ENCODE measurements around the gene SAMD4B.

SAMD4B gene

DNA sequence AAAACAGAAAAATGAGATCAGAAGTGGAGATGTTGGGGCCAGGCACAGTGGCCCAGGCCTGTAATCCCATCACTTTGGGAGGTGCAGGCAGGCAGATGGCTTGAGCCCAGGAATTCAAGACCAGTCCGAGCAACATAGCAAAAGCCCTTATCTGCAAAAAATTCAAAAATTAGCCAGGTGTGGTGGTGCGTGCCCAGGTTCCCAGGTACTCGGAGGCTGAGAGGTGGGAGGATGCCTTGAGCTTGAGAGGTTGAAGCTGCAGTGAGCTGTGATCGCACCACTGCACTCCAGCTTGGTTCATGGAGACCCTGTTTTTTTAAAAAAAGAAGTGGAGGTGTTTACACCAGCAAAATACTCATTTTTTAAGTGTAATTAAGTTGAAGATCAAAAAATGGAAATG lies 57.8 kb downstream of the SAMD4B start:
- no peak for DNase-seq (ENCODE audit: low read depth)
- no peak overlapping the region for H3K4me3 ChIP-seq (ENCODE audit: low read depth, low read length)
- TF ChIP-seq, protein P1, sequence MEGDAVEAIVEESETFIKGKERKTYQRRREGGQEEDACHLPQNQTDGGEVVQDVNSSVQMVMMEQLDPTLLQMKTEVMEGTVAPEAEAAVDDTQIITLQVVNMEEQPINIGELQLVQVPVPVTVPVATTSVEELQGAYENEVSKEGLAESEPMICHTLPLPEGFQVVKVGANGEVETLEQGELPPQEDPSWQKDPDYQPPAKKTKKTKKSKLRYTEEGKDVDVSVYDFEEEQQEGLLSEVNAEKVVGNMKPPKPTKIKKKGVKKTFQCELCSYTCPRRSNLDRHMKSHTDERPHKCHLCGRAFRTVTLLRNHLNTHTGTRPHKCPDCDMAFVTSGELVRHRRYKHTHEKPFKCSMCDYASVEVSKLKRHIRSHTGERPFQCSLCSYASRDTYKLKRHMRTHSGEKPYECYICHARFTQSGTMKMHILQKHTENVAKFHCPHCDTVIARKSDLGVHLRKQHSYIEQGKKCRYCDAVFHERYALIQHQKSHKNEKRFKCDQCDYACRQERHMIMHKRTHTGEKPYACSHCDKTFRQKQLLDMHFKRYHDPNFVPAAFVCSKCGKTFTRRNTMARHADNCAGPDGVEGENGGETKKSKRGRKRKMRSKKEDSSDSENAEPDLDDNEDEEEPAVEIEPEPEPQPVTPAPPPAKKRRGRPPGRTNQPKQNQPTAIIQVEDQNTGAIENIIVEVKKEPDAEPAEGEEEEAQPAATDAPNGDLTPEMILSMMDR (IDR thresholded peaks at IDR 0.05; ENCODE audit: low read depth, low read length, missing control alignments): no peak
- in situ Hi-C loops (cut with HindIII; ENCODE audit: low sequenced_read_pairs): no loop called here

DNA sequence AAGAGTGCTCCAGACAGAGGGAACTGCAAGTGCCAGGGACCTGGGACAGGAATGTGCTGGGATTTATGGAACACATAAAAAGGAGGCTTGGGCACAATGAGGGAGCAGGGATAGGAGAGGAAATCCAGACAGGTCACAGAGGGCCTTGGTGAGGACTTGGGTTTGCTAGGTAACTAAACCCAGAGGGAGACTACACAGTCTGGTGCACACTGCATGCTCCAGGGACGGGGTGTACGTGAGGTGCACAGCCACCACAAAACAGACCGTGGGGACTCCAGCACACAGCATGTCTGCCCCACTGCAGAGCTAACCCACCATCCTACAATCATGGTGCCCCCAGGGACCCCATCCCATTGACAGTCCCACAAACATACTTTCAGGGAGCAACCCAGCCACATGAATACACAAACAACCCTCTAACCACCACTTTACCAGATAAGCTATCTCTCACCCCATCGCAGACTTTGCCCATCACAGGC lies 58.9 kb downstream of the SAMD4B start:
- no peak for DNase-seq (ENCODE audit: low read depth)
- in situ Hi-C loops (cut with HindIII; ENCODE audit: low sequenced_read_pairs): no loop called here
- TF ChIP-seq, protein P1 (IDR thresholded peaks at IDR 0.05; ENCODE audit: low read depth, low read length, missing control alignments): no peak
- no peak overlapping the region for H3K4me3 ChIP-seq (ENCODE audit: low read depth, low read length)

DNA sequence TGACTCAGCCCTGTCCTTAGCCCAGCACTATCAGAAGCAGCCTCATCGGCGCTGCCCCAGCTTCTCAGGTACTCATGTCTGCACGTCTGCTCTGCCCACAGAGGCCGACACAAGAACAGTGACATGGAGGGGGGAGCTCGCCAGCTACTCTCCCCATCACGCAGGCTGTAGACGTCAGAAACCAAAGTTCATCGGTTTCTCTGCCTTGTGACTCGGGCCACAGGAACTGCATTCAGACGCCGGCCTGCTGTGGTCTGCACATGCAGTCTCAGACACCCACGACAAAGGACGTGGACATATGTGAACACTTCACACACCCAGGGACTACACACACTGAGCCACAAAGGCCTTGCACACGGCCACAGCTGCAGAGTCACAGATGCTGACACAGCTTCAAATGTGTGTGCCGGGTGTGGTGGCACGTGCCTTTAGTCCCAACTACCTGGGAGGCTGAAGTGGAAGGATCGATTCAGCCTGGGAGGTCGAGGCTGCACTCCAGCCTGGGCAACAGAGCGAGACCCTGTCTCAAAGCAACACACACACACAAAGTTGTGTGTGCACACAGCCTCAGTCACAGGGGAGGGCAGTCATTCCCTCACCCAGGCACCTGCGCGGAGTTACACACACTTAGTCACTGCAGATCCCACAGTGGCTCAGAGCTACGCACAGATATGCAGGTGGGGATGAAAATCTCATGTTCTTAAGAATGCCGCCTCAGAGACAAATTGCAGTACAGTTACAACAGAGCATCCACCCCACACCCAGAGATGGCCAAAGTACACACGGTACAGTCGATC lies 59.5 kb downstream of the SAMD4B start:
- DNase-seq (ENCODE audit: low read depth): no peak
- in situ Hi-C loops (cut with HindIII; ENCODE audit: low sequenced_read_pairs): no loop called here
- TF ChIP-seq, protein P1 (IDR thresholded peaks at IDR 0.05; ENCODE audit: low read depth, low read length, missing control alignments): no peak
- no peak overlapping the region for H3K4me3 ChIP-seq (ENCODE audit: low read depth, low read length)

DNA sequence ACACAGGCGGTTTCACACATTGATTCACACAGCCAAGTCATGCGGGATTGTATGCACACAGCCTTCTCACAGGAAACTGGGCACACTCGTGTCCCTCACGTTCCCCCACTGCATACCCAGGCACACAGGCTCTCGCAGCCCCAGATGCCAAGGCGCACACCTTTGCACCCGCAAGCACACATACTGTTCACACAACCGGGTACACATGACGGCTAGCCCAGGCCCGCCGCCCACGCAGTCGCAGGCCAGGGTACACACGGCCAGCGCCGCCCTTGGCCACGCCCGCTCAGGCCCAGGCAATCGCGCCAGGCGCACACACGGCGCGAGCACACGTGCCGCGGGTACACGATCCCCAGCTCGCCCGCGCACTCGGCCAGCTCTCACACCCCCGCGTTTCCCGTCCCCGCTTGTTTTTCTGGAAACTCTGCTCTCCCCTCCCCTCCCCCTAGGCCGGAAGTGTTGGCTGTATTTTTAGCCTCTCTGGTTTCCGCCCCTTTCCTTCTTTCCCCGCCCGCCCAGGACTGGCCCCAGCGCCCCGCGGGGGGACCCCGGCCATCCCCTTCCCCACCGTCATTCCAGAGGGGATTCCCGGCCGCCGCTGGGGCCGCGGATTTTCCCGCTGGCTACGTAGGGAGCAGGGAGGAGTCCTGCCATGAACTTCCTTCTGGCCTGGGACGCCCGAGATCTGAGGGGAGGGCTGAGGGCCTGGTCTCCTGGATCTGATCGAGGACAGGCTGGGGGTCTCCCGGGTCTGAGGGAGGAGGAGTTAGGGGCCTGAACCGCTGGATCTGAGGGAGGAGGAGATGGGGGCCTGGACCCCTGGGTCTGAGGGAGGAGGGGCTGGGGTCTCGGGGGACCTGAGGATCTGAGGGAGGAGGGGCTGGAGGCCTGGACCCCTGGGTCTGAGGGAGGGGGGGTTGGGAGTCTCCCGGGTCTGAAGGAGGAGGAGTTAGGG lies 60.4 kb downstream of the SAMD4B start:
- in situ Hi-C loops (cut with HindIII; ENCODE audit: low sequenced_read_pairs): no loop called here
- peak overlapping the region; percentile 34 for H3K4me3 ChIP-seq (ENCODE audit: low read depth, low read length)
- TF ChIP-seq, protein P1 (IDR thresholded peaks at IDR 0.05; ENCODE audit: low read depth, low read length, missing control alignments): no peak
- DNase-seq (ENCODE audit: low read depth): peak; percentile 70

DNA sequence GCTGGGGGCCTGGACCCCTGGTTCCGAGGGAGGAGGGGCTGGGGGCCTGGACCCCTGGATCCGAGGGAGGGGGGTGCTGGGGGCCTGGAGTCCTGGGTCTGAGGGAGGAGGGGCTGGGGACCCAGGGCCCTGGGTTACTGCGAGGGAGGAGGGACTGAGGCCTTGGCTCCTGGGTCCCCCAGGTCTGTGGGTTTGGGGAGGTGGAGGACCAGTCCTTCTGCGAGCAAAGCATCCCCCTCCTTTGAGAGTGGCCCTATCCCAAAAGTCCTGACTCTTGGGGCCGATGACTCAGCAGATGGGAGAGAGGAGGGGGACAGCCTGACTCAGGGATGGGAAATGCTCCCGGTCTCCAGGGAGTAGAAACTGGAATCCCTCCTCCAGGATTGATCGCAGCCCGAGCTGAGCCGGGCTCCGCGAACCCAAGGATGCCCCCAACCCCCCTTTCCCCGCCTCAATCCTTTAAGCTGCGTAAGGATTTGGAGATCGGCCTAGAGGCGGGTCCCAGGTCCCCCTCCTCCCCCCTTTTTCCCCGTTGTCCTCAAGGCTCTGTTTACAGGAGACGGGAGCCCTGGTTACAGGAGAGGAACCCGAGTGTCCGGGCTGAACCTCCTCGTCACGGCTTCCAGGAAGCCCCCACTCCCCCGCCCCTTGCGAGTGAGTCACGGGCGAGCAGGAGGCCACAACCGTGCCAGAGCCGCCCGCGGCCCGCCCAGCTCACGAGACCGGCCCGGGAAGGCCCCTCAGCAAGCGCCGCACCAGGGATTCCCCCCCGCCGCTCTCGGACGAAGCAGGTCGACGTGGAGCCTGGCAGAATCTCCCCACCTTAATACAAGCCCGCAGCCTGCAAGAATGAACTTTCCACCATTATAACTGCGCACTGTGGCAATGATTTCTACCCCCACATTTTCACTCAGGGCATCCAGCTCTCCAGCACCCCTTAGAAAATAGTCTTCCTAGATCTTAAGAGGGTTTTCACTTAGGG lies 61.4 kb downstream of the SAMD4B start:
- TF ChIP-seq, protein P1 (IDR thresholded peaks at IDR 0.05; ENCODE audit: low read depth, low read length, missing control alignments): no peak
- in situ Hi-C loops (cut with HindIII; ENCODE audit: low sequenced_read_pairs): no loop called here
- DNase-seq (ENCODE audit: low read depth): peak; percentile 98
- H3K4me3 ChIP-seq (ENCODE audit: low read depth, low read length): peak overlapping the region; percentile 34

Data from astrocyte of the cerebellum (primary cell).